HCT116 (cell line): ENCODE data around the gene CHN1. TPM values are rescaled to one million over a fixed set of nuclear protein-coding genes. Genes with fewer than 3 reads are reported as not detected.

Experiments used
- ATAC-seq: fragments of 200-7000 bp; cut with Tn5 transposase; 2 replicates; pipeline ENCODE4 v1.9.1; 2020; ENCODE audit warnings: mild to moderate bottlenecking, moderate library complexity
- BruUV-seq: library from RNA; stranded (reverse); fragments of 400-500 nt; replicated peaks from 2 replicates; lab custom pipeline; 2021; lab: Mats Ljungman, UMichigan
- CTCF ChIA-PET: fragments of 300-600 bp; sonication (Branson Sonifier 250); formaldehyde crosslinking; loops from one replicate; lab custom pipeline; 2021; ENCODE audit warnings: antibody characterized with exemption; lab: Charles Lee
- POLR2A ChIA-PET: fragments of 300-600, 350-600 bp; sonication (Branson Sonifier 250); formaldehyde crosslinking; loops from one replicate; lab custom pipeline; 2021; ENCODE audit warnings: antibody characterized with exemption; lab: Charles Lee
- RAD21 ChIA-PET, 2 experiments: fragments of 300-600 bp; sonication (Branson Sonifier 250); formaldehyde crosslinking; loops; one replicate each; lab custom pipeline; 2023; ENCODE audit warnings: low total read pairs in 2 of 2; ENCODE audit not compliant: uncharacterized antibody in 2 of 2, unreplicated experiment in 2 of 2, low non-redundant PET in 1 of 2; lab: Charles Lee
- DNase-seq: peaks from one replicate; pipeline ENCODE4 v3.0.0-alpha.2; 2010; ENCODE audit warnings: low read depth, low spot score
- H2AFZ ChIP-seq: fragments of 200-600 bp; shearing (Covaris generic), sonication (generic); 2 replicates; pipeline ENCODE4 v1.6.1; 2017; ENCODE audit warnings: low read depth, mixed run types, mixed read lengths, antibody characterized with exemption, low read length; ENCODE audit not compliant: poor library complexity, severe bottlenecking
- H3K27ac ChIP-seq: 2 replicates; pipeline ENCODE4 v1.5.1; 2012; ENCODE audit warnings: low read depth, low read length
- H3K27me3 ChIP-seq: fragments of 200-600 bp; sonication (generic); 2 replicates; pipeline ENCODE4 v1.6.1; 2016; ENCODE audit warnings: mixed run types, low read length, mixed read lengths; ENCODE audit not compliant: insufficient read depth
- H3K36me3 ChIP-seq, 2 experiments: fragments of 200-500 bp in 1 of 2; fragments of 200-600 bp in 1 of 2; sonication (Bioruptor generic) in 1 of 2; sonication (generic) in 1 of 2; 2 replicates each; pipeline versions ENCODE4 v1.5.1 to v1.6.1; 2014 to 2016; ENCODE audit warnings: low read length in 2 of 2, inconsistent platforms in 1 of 2, mixed read lengths in 1 of 2, mixed run types in 1 of 2; ENCODE audit not compliant: insufficient read depth in 2 of 2, control insufficient read depth in 1 of 2
- H3K4me1 ChIP-seq, 2 experiments: fragments of 200-600 bp in 1 of 2; sonication (generic) in 1 of 2; 2 replicates each; pipeline versions ENCODE4 v1.5.1 to v1.6.1; 2012 to 2017; ENCODE audit warnings: low read length in 2 of 2, inconsistent platforms in 1 of 2, mild to moderate bottlenecking in 1 of 2, mixed read lengths in 1 of 2, mixed run types in 1 of 2, moderate library complexity in 1 of 2; ENCODE audit not compliant: insufficient read depth in 2 of 2, control insufficient read depth in 1 of 2
- H3K4me2 ChIP-seq: fragments of 200-600 bp; sonication (generic); 2 replicates; pipeline ENCODE4 v1.6.1; 2017; ENCODE audit warnings: mixed run types, low read length, mixed read lengths
- H3K4me3 ChIP-seq, 2 experiments: fragments of 200-600 bp in 1 of 2; sonication (generic) in 1 of 2; replicated peaks in 1 of 2; 2 replicates each; pipeline ENCODE4 v1.5.1; 2011 to 2016; ENCODE audit warnings: low read length in 2 of 2, control low read depth in 1 of 2, low read depth in 1 of 2, mild to moderate bottlenecking in 1 of 2, mixed read lengths in 1 of 2, mixed run types in 1 of 2
- H3K79me2 ChIP-seq: fragments of 200-600 bp; sonication (generic); 2 replicates; pipeline ENCODE4 v1.6.1; 2017; ENCODE audit warnings: mild to moderate bottlenecking, mixed run types, low read length, moderate library complexity, mixed read lengths; ENCODE audit not compliant: insufficient read depth
- H3K9ac ChIP-seq: fragments of 200-600 bp; sonication (generic); 2 replicates; pipeline ENCODE4 v1.6.1; 2016; ENCODE audit warnings: low read length, mixed read lengths
- H3K9me2 ChIP-seq: fragments of 200-600 bp; sonication (generic), shearing (Covaris generic); 2 replicates; pipeline ENCODE4 v1.6.1; 2017; ENCODE audit warnings: mixed run types, mild to moderate bottlenecking, moderate library complexity; ENCODE audit not compliant: insufficient read depth
- H3K9me3 ChIP-seq, 2 experiments: fragments of 200-500 bp in 1 of 2; fragments of 200-600 bp in 1 of 2; sonication (Bioruptor generic) in 1 of 2; sonication (generic) in 1 of 2; 2 replicates each; pipeline ENCODE4 v1.6.1; 2014 to 2017; ENCODE audit warnings: low read length in 2 of 2, mixed read lengths in 2 of 2, inconsistent platforms in 1 of 2, low read depth in 1 of 2, mild to moderate bottlenecking in 1 of 2, mixed run types in 1 of 2, moderate library complexity in 1 of 2; ENCODE audit not compliant: control insufficient read depth in 1 of 2, insufficient read depth in 1 of 2
- H4K20me1 ChIP-seq: fragments of 200-600 bp; sonication (generic), shearing (Covaris generic); 2 replicates; pipeline ENCODE4 v1.6.1; 2017; ENCODE audit warnings: mixed run types, mild to moderate bottlenecking, moderate library complexity; ENCODE audit not compliant: insufficient read depth
- ATF3 ChIP-seq: IDR thresholded peaks from 2 replicates; pipeline ENCODE4 v1.6.1; 2012
- CEBPB ChIP-seq: IDR thresholded peaks from 2 replicates; pipeline ENCODE4 v1.6.1; 2012; ENCODE audit warnings: low read depth
- EGR1 ChIP-seq: IDR thresholded peaks from 2 replicates; pipeline ENCODE4 v1.6.1; 2012; ENCODE audit warnings: low read depth
- ELF1 ChIP-seq: IDR thresholded peaks from 2 replicates; pipeline ENCODE4 v1.6.1; 2012; ENCODE audit warnings: low read depth, borderline replicate concordance
- EZH2 ChIP-seq: fragments of 200-600 bp; sonication (generic); IDR thresholded peaks from 2 replicates; pipeline ENCODE4 v1.6.1; 2017; ENCODE audit warnings: antibody characterized with exemption, mixed run types
- FOSL1 ChIP-seq: IDR thresholded peaks from 2 replicates; pipeline ENCODE4 v1.6.1; 2012; ENCODE audit warnings: low read depth
- JUND ChIP-seq: IDR thresholded peaks from 2 replicates; pipeline ENCODE4 v1.6.1; 2012
- POLR2A ChIP-seq: IDR thresholded peaks from 2 replicates; pipeline ENCODE4 v1.7.0; 2011; ENCODE audit warnings: borderline replicate concordance; ENCODE audit not compliant: insufficient read depth, insufficient read length; ENCODE audit errors: extremely low read depth
- POLR2AphosphoS5 ChIP-seq: IDR thresholded peaks from 2 replicates; pipeline ENCODE4 v1.6.1; 2011; ENCODE audit warnings: mild to moderate bottlenecking, low read depth, low read length, moderate library complexity
- RAD21 ChIP-seq: IDR thresholded peaks from 2 replicates; pipeline ENCODE4 v1.6.1; 2012; ENCODE audit warnings: low read depth, mild to moderate bottlenecking
- SIN3A ChIP-seq: IDR thresholded peaks from 2 replicates; pipeline ENCODE4 v1.6.1; 2012; ENCODE audit warnings: low read depth
- SRF ChIP-seq: IDR thresholded peaks from 2 replicates; pipeline ENCODE4 v1.6.1; 2012; ENCODE audit warnings: low read depth
- TCF7L2 ChIP-seq: IDR thresholded peaks from 2 replicates; pipeline ENCODE4 v1.7.0; 2011; ENCODE audit warnings: borderline replicate concordance, inconsistent platforms; ENCODE audit not compliant: insufficient read depth, insufficient read length; ENCODE audit errors: extremely low read depth
- YY1 ChIP-seq: IDR thresholded peaks from 2 replicates; pipeline ENCODE4 v1.6.1; 2011; ENCODE audit warnings: low read length, low read depth, moderate library complexity, mild to moderate bottlenecking; ENCODE audit not compliant: insufficient replicate concordance; ENCODE audit errors: extremely low read depth
- ZBTB33 ChIP-seq: IDR thresholded peaks from 2 replicates; pipeline ENCODE4 v1.6.1; 2011; ENCODE audit warnings: mild to moderate bottlenecking, low read length, moderate library complexity; ENCODE audit not compliant: insufficient replicate concordance; ENCODE audit errors: extremely low read depth
- ZFX ChIP-seq: fragments of 450-650 bp; IDR thresholded peaks from 2 replicates; pipeline ENCODE4 v1.6.1; 2017
- ZNF274 ChIP-seq: fragments of 200-500 bp; sonication (Bioruptor generic); IDR thresholded peaks from 2 replicates; pipeline ENCODE4 v1.6.1; 2014; ENCODE audit warnings: mild to moderate bottlenecking, low read depth, low read length, inconsistent platforms
- intact Hi-C: fragments of 100-400 bp; cut with micrococcal nuclease; formaldehyde crosslinking; loops from 2 replicates; pipeline ENCODE4 v1.10.0; 2022
- total RNA-seq: library from RNA; stranded (reverse); gene quantifications from one replicate; pipeline ENCODE4 v1.2.1, GENCODE V29; 2021; ENCODE audit not compliant: unreplicated experiment
- TF ChIP-seq, protein P1 (sequence below): IDR thresholded peaks from 2 replicates; pipeline ENCODE4 v1.6.1; 2012

CHN1 gene
- total RNA-seq, 1 experiment from 2014 or later: 3.6 TPM

DNA sequence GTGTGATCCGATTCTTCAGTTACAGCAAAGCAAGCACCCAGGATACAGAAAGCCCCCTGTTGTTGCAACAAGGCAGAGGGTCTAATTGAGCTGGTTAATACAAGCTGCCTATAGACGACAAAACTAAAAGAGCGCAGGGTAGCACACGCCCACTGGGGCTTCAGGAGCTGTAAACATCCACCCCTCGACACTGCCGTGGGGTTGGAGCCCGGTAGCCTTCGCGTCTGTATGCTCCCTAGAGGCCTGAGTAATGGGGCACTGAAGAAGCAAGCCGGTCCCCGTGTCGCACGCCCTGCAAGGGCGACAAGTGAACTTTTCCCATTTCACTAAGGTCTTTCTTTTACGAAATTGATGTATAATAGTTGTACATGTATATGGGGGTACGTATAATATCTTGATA lies 216.2 kb downstream of the CHN1 start:
- no peak for DNase-seq
- Histone ChIP-seq H3K4me1 (peaks cover 10 to 14% of the 10 kb centered on the region in 2 experiments; a peak in 3 of 4 replicates), H3K27ac (no peak overlapping the region; the same call in 1 of the 2 replicates), H3K9me2 (no peaks in the 10 kb centered on the region), H3K27me3 (no peaks in the 10 kb centered on the region), H4K20me1 (no peaks in the 10 kb centered on the region), H2AFZ (no peak overlapping the region), H3K9me3 (no peaks in the 10 kb centered on the region), H3K4me3 (no peak overlapping the region; a peak in 1 of 4 replicates), H3K4me2 (peak overlapping the region; percentile 42), H3K79me2 (no peaks in the 10 kb centered on the region), H3K9ac (no peak overlapping the region), H3K36me3 (no peaks in the 10 kb centered on the region)
- TSS peak; percentile 59 for BruUV-seq
- RAD21 ChIA-PET: no interaction called here
- intact Hi-C loops: no loop called here
- ATAC-seq: peak; percentile 18; the same call in 1 of the 2 replicates
- CTCF ChIA-PET: interaction anchor here (1.4 kb wide), 1 partner anchor 17 kb away, joined by 3 read pairs; no protein-coding TSS in a partner anchor
- no peak for TF ChIP-seq EGR1
- POLR2A ChIA-PET: no interaction called here

GRCh38 chr2:174788291-174788929 lies 216.8 kb downstream of the CHN1 start:
- H2AFZ ChIP-seq: peak overlapping the region; percentile 36
- H3K4me2 ChIP-seq: peak overlapping the region; percentile 42
- H3K27ac ChIP-seq: no peak overlapping the region; the same call in 1 of the 2 replicates
- H3K79me2 ChIP-seq: no peaks in the 10 kb centered on the region
- H3K9ac ChIP-seq: no peak overlapping the region
- H4K20me1 ChIP-seq: no peaks in the 10 kb centered on the region
- peak; percentile 88 for ATAC-seq
- H3K27me3 ChIP-seq: no peaks in the 10 kb centered on the region
- no peaks in the 10 kb centered on the region for H3K9me3 ChIP-seq
- POLR2A ChIA-PET: interaction anchor here (0.6 kb wide), 5 partner anchors 25 to 286 kb away, joined by 3 to 5 read pairs (median 4); no protein-coding TSS in a partner anchor
- H3K36me3 ChIP-seq: no peaks in the 10 kb centered on the region
- CTCF ChIA-PET: interaction anchor here (0.6 to 1.4 kb wide), 2 partner anchors 16 to 217 kb away, joined by 3 to 4 read pairs; partner anchors contain the start of gene CHN1
- H3K4me1 ChIP-seq: peaks cover 10 to 14% of the 10 kb centered on the region in 2 experiments; a peak in 3 of 4 replicates
- no peak overlapping the region; a peak in 1 of 4 replicates for H3K4me3 ChIP-seq
- DNase-seq: peak; percentile 23
- RAD21 ChIA-PET: no interaction called here
- no peaks in the 10 kb centered on the region for H3K9me2 ChIP-seq
- intact Hi-C loops: no loop called here
- BruUV-seq: no TSS peak
- TF ChIP-seq ZNF274 (no peak), SIN3A (no peak), CEBPB (no peak), SRF (no peak), ZBTB33 (no peak), EGR1 (peak; percentile 82; the same call in 1 of the 2 replicates), ATF3 (no peak), EZH2 (no peak), RAD21 (no peak), ZFX (no peak), JUND (no peak), YY1 (no peak), POLR2AphosphoS5 (0 out of 2 replicates have a peak, but pooled peaks have one; percentile 33), FOSL1 (no peak), POLR2A (peak; percentile 43), TCF7L2 (no peak), ELF1 (no peak)
- TF ChIP-seq, protein P1, sequence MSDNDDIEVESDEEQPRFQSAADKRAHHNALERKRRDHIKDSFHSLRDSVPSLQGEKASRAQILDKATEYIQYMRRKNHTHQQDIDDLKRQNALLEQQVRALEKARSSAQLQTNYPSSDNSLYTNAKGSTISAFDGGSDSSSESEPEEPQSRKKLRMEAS: no peak
